ENCODE results near the gene SPRED2. TPM values are rescaled to one million over a fixed set of nuclear protein-coding genes. Genes with fewer than 3 reads are reported as not detected.

Gene SPRED2
- total RNA-seq, 1 donor from 2014 or later, result 22.0 TPM

- intact Hi-C loops (cut with DNase I), result no loop called here
- DNase-seq (ENCODE audit: low spot score), result no peak
Measured at GRCh38 chr2:65273344-65273743, 159.1 kb downstream of the SPRED2 start.

- intact Hi-C loops (cut with DNase I), result no loop called here
- no peak for DNase-seq (ENCODE audit: low spot score)
Measured at GRCh38 chr2:65268957-65269356, 163.4 kb downstream of the SPRED2 start.

GRCh38 chr2:65267008-65267407 is 165.4 kb downstream of the SPRED2 start:
- no peak for DNase-seq (ENCODE audit: low spot score)
- intact Hi-C loops (cut with DNase I), result loop anchor here (2.0 kb wide), 2 partner anchors 168 to 286 kb away; no protein-coding TSS in a partner anchor

GRCh38 chr2:65265671-65266045 is 166.7 kb downstream of the SPRED2 start:
- DNase-seq (ENCODE audit: low spot score), result no peak
- intact Hi-C loops (cut with DNase I), result loop anchor here (2.0 kb wide), 2 partner anchors 169 to 287 kb away; no protein-coding TSS in a partner anchor

DNA sequence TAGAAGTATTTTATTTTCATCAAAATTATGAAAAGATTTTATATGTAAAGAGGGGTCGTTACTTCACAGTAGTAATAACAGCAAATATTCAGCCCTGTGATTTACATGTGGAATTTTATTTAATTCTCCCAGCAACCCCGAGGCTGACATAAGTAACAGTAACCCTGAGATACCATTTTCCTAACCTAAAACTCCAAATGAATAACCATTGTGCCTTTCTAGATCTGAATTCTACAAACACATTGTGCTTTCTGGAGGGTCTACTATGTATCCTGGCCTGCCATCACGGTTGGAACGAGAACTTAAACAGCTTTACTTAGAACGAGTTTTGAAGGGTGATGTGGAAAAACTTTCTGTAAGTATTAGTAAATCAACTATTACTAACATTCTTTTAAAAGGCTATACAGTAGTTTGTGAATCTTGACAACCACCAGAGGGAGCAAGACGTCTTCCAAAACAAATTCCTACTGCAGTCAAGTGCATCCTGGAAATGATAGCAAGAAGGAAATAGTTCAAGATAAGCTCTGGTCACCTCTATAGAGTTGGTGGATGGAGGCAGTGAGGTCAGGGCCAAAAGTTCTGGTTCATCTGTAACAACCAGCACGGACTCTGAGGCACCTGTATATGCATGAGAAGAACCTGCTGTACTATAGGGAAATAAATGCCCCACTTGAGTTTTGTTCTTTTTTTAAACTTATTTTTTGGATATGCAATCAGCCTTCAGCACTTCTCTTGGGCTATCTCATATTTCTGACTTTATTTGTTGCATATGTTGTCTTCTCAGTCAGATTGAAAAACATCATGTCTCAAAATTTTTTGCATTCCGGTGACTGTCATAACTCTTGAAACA is 167.4 kb downstream of the SPRED2 start:
- intact Hi-C loops (cut with DNase I), result no loop called here

DNA sequence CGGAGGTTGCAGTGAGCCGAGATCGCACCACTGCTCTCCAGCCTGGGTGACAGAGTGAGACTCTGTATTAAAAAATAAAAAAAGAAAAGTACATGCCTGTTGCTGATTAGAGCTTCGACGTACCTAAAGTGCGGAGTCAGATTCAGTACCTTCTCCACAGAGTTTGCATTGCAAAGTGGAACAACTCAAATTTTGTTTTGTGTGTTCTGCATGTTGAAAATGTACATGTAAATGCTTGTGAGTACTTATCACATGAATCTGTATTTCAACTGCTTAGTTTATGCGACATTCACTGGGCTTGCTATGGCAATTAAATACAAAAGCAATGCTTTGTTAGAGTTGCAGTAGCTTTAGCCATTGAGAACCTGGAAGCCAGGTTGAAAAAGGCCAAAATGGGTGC is 168.4 kb downstream of the SPRED2 start:
- intact Hi-C loops (cut with DNase I), result no loop called here
- no peak for DNase-seq (ENCODE audit: low spot score)

More for the DNA sequence above, 167.4 kb downstream of the SPRED2 start:
- no peak for DNase-seq (ENCODE audit: low spot score)

GRCh38 chr2:65263262-65263661 is 169.1 kb downstream of the SPRED2 start:
- intact Hi-C loops (cut with DNase I), result no loop called here
- DNase-seq (ENCODE audit: low spot score), result no peak

- DNase-seq (ENCODE audit: low spot score), result no peak
- intact Hi-C loops (cut with DNase I), result no loop called here
Measured at GRCh38 chr2:65261676-65262075, 170.7 kb downstream of the SPRED2 start.

Other genes starting within 250 kb of the SPRED2 start
- 110 TPM for gene ACTR2, start 204.8 kb downstream of the SPRED2 start, total RNA-seq